Medulla oblongata (tissue), 1 donor: ENCODE data around the gene TK1.
A peak's percentile ranks its signal among the peaks of the same experiment; 100 is the strongest.
"Not testable (repeated sequence)": the region's sequence is repeated elsewhere in the genome, so short reads cannot be mapped to it uniquely, and the experiment has no call there.

ENCODE experiments used
- DNase-seq: peaks from one replicate; pipeline ENCODE4 v3.0.0-alpha.2; 2015; ENCODE audit errors: extremely low spot score

TK1 gene

GRCh38 chr17:78151514-78152008, 35.3 kb downstream of the TK1 start:
- DNase-seq: no peak

DNA sequence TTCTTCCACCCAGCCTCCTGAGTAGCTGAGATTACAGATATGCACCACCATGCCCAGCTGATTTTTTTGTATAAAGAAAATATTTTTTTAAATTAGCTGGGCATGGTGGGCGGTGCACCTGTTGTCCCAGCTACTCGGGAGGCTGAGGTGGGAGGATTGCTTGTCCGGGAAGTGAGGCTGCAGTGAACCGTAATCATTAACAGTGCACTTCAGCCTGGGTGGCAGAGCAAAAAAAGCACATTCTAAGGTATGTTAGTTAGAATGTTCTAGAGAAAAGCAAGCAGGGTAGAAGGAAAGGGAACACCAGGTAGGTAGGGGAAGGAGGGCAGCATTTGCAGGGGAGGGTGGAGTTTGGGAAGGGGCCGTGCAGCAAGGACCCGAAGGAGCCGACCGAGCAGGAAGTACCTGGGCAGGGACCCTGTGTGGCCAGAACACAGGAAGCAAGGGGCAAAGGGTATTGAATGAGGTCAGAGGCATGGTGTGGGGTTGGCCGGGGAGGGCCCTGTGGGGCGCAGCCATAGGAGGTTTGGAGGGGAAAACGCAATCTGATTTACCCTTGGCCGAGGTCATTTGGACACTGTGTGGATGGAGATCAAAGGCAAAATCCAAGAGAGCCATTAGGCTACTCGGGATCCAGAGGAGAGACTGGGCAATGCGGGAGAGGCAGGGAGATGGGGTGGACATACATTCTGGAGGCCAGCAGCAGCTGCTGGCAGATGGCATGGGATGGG, 38.4 kb downstream of the TK1 start:
- DNase-seq: no peak

DNA sequence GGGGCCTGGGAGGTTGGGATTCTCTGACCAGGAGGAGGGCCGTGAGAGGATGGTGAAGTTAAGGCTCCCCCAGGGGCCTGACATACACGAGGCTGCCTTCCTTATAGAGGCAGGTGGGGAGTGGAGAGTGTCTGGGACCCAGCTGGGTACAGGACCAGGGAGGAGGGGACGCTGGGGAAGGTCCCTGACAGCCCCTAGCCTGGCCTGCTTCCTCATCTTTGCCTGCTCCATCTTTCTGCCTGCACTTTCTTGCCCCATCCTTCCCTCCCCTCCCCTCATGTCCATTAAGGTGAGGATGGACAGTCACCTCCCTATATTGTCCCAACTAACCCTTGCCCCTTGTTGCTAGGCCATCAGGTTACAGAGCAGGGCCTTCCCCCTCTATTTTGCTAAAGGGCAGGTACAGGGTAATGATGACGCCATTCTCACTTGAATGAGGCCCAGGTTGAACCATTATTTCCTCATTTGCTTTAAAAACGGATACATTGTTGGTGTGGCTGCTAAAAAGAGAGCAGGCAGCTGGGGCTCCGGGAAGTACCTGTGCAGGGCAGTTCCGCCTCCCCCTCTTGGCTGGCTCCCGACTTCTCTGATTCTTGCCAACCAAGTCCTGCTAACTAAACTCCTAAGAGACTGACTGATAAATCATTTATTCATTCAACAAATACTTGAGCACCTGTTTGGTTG, 39.4 kb downstream of the TK1 start:
- no peak for DNase-seq

GRCh38 chr17:78146881-78147280, 40.0 kb downstream of the TK1 start:
- DNase-seq: no peak

- DNase-seq: no peak
Observed at GRCh38 chr17:78146471-78146869, 40.4 kb downstream of the TK1 start.

DNA sequence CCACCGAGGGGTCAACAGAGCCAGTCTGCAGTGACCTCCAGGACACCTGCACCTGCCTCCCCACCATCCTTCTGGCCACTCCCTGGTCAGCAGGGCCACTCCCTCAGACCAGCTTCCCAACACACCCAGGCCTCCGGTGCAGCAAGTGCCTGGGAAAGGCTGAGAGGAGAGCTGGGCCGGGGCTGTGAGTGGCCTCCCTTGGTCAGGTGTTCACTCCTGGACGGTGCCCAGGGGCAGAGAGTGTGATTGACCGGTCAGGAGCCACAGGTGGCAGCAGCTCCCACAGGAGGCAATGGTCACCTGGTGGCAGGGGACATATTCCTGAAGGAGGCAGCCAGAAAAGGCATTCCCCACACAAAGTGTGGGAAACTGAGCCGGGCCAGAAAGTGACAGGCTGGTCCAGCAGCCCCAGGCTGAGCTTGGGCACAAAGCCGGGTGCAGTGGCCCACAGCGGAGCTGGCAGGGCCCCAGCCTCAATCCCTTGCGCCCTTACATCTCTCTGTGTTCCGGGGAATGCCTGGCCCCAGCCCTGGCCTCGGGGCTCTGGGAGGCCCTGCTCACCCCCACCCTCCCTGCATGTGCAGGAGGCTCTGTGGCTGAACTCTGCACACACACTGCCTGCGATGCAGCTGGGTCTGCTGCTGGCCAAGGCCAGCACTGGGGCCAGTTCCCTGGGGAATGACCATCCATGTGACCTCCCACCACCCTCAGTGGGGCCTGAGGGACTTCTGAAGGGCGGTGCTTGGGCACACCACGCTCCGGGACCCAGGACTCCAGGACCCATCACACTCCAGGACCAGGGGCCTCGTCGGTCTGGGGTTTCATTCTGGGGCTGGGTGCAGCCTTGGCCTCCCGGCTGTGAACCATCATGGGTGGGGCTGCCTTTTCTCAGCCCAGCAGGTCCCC, 41.9 kb downstream of the TK1 start:
- peak; percentile 56 for DNase-seq

DNA sequence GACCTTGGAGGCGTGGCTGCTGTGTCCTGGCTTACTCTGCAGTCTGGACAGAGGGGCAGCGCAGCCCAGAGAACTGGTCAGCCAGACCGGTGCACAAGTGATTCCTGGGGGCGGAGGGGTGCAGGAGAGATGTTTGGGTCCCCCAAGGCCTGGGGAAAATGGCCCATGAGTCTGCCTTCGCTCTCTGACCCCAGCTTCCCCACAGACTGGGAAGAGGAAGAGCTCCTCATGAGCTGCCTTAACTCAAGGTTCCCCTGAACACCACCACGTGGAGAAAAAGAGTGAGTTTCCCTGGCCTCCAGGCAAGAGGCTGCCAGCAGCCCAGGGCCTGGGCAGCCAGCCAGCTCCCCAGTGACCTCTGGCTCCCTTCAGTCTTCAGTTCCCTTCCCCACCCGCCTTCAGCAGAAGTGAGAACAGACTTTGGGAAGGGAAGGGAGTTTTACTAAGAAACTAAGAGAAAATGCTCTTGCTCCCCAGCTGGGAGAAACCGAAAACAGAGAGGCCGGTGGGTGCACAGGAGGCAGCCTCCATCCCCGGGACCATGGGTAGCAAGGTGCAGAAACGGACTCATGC, 42.6 kb downstream of the TK1 start:
- peak; percentile 95 for DNase-seq

DNA sequence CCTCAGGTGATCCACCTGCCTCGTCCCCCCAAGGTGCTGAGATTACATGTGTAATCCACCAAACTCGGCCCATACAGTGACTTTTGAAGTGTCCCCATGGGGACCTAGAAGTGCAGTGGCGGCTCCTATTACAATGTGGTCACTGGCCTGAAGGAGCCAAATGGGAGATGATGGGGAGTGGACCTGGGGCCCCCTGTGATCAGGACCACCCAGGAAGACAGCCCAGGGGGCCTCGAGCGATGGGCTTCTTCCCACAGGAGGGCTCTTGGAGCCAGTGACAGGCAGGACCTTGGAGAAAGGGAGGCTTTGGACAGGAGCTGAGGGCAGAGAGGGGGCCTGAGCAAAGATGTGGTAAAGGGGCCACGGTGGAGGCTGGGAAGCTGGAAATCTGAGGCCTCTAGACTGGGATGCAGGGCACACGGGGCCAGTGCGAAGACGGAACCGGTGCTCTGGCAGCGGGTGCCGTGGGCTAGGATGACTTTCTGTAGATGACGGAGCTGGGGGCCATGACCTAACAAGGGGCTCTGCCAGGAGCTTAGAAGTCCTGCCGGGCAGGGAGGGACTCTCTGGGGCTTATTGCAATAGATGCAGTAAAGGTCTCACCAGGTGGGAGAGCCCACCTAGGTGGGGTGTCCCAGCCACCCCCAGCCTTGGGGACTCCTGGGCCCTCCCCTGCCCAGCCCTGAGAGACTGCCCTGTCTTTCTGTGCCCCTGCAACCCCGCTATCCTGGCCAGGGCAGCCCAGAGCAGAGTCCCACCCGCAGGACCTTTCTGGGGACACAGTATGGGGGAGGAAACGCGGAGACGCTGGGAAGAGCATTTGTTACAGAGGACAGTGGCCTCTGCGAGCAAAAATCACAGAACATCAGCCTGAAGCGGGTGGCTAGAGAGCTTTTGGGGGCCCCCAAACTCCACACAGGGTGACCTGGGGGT, 43.4 kb downstream of the TK1 start:
- no peak for DNase-seq

DNA sequence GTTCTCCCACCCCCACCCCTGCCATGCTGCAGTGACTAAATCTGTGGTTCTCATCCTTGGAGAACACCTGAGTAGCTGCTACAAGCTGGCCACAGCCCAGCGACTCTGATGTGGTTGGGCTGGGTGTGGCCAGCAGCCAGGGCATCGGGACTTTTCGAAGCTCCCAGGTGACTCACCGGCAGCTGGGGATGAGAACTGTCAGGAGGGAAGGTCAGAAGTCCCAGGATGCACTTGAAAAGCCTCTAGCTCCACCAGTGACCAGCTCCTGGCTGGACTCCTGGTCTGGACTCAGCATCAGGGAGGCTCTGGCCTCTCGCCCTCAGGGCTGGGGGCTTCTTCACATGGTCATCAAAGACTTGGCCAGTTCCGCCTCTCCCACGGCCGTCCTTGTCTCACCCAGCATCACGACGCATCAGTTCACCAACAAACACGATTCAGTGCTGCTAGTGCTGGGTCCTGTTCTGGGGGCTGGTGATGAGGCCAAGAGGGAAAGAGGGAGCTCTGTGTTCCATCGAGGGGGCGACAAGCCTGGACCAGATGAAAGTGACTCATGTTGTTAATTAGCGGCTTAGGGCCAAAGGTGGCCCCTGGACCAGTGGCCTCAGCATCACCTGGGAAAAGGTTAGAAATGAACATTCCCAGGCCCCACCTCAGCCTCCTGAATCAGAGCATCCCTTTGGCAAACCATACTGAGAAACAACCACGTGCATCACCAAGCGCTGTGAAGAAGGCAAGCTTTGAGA, 44.6 kb downstream of the TK1 start:
- no peak for DNase-seq

GRCh38 chr17:78141437-78142118, 45.3 kb downstream of the TK1 start:
- DNase-seq: no peak

DNA sequence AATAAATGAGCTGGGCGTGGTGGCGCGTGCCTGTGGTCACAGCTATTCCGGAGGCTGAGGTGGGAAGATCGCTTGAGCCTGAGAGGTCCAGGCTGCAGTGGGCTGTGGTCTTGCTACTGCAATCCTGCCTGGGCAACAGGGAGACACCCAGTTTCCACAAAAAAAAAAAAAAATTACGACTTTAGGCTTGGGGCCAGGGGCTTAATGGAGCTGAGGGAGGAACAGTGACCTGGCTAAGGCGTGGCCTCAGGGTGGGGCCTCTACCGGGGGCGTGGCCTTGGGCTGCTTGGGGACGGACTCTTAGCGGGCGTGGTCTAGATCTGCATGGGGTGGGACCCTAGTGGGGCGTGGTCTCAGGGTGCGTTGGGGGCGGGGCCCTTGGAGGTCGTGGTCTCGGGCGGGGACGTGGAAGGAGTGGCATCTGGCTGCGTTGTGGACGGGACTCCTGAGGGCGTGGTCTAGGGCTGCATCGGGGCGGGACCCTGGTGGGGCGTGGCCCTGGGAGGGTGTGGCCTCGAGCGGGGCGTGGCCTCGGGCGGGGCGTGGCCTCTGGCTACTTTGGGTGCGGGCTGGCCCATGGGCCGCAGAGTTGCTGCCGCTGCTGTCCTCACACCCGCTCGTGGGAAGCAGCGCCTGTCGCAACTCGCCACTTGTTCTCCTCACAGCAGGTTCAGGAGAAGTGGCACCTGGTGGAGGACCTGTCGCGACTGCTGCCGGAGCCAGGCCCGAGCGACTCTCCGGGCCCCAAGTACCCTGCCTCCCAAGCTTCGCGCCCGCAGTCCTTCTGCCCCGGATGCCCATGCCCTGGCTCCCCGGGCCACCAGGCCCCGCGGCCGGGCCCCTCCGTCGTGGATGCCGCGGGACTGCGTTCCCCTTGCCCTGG, 46.4 kb downstream of the TK1 start:
- DNase-seq: peak; percentile 64

- DNase-seq: not testable (repeated sequence)
Observed at GRCh38 chr17:78139861-78140168, 47.0 kb downstream of the TK1 start.

DNA sequence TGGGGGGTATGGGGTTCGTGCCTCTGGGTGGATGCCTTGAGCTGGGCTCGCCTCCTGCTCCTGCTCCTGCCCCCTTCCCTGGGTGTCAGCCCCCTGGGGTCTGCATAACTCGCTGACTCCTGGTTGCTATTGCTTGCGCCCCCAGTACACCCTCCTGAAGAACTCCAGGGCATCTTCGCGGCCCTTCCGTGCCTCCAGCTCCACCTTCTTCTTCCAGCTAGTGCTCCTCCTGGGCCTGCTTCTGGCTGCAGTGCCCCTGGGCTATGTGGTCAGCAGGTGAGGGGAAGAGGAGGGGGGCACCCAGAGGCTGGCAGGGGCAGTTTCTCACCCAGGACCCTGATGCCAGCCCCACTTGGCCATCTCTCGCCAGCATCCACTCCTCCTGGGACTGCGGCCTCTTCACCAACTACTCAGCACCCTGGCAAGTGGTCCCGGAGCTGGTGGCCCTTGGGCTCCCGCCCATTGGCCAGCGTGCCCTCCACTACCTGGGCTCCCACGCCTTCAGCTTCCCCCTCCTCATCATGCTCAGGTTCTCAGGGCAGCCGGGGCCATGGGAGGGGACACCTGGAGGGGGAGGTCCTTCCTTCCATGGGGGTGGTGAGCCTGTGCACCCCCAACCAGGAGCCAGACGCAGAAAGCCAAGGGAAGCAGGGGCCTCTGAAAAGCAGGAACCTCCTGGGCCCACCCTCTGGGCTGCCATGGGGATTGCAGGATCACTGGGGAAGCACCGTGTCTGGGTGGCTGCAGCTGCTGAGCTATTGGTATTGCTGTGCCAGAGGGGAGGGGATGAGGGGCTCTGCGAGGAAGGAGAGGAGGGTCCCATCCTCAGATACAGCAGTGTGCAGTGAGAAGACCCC, 48.4 kb downstream of the TK1 start:
- DNase-seq: no peak

DNA sequence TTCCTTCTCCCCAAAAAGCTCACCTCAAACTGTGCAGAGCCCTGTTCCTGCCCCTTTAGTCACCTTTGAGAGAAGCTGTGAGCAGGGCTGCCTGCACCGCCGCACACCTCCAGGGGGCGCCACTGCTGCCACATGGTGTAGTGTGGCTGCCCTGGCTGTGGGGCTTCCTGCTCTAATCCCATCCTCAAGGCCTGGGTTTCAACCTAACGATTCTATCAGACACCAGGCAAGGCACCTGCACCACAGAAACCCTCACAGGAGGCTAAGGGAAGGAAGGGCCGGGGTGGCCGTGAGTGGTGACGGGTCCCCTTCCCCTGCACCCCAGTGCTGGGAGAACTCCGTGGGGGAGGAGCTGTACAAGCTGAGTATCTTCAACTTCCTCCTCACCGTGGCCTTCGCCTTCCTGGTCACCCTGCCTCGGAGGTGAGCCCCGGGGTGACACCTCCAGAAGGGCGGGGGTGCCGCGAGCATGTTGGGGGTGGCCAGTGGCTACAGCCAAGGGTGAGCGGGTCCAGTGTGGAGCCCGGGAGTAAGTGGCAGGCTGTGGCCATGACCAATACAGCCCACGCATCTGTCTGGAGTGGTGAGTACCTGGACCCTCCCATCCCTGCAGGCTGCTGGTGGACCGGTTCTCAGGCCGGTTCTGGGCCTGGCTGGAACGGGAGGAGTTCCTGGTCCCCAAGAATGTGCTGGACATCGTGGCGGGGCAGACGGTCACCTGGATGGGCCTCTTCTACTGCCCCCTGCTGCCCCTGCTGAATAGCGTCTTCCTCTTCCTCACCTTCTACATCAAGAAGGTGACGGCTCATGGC, 49.3 kb downstream of the TK1 start:
- DNase-seq: no peak

DNA sequence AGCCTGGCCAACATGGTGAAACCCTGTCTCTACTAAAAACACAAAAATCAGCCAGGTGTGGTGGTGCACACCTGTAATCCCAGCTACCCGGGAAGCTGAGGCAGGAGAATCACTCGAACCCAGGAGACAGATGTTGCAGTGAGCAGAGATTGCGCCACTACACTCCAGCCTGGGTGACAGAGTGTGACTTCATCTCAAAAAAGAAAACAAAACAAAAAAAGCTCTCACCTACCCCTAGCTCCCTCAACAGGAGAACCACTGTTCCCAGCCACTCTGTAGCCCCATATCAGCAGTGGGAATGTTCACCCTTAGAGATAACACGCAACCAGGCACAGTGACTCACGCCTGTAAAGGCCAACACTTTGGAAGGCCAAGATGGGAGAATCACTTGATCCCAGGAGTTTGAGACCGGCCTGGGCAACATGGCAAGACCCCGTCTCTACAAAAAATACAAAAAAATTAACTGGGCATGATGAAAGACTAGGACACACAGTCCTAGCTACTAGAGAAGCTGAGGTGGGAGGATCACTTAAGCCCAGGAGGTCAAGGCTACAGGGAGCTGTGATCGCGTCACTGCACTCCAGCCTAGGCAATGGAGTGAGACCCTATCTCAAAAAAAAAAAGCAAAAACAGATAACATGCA, 50.9 kb downstream of the TK1 start:
- no peak for DNase-seq

DNA sequence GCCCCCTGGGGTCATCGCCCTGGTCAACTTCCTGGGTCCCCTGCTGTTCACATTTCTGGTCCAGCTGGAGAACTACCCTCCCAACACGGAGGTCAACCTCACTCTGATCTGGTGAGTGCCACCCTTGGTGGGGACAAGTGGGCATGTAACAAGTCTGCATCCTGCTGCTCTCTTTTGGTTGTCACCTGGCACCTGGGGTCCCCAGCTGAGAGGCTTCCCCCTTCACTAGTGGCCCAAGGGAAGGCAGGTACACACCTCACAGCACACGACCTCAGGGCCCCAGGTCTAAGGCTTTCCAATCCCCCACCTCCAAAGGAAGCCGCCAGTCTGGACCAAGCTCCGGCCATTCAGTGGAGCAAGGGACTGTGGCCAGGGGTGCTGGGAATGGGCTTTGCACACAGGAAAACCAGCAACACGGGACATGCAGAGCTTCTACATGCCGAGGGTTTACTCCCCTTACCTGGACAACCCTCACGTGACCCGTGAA, 51.9 kb downstream of the TK1 start:
- DNase-seq: no peak
